SU-DHL-6 (cell line): ENCODE results near the gene DYDC2.

Experiments used
- EZH2phosphoT487 ChIP-seq: fragments of 200-600 bp; sonication (generic), shearing (Covaris generic); conservative IDR thresholded peaks from 2 replicates; pipeline ENCODE4 v1.6.1; 2018; ENCODE audit warnings: mild to moderate bottlenecking, antibody characterized with exemption, low read length, moderate library complexity, mixed read lengths
- TF ChIP-seq, protein P1 (sequence below): fragments of 200-600 bp; sonication (generic); IDR thresholded peaks from one replicate; pipeline ENCODE4 v1.5.1; 2017; ENCODE audit warnings: antibody characterized with exemption, mild to moderate bottlenecking, low read length, moderate library complexity; ENCODE audit not compliant: insufficient read depth, poor library complexity, severe bottlenecking

- TF ChIP-seq, protein P1, sequence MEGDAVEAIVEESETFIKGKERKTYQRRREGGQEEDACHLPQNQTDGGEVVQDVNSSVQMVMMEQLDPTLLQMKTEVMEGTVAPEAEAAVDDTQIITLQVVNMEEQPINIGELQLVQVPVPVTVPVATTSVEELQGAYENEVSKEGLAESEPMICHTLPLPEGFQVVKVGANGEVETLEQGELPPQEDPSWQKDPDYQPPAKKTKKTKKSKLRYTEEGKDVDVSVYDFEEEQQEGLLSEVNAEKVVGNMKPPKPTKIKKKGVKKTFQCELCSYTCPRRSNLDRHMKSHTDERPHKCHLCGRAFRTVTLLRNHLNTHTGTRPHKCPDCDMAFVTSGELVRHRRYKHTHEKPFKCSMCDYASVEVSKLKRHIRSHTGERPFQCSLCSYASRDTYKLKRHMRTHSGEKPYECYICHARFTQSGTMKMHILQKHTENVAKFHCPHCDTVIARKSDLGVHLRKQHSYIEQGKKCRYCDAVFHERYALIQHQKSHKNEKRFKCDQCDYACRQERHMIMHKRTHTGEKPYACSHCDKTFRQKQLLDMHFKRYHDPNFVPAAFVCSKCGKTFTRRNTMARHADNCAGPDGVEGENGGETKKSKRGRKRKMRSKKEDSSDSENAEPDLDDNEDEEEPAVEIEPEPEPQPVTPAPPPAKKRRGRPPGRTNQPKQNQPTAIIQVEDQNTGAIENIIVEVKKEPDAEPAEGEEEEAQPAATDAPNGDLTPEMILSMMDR = no peak
- TF ChIP-seq EZH2phosphoT487 = no peak
Observed at GRCh38 chr10:80408242-80409101, 51.9 kb downstream of the DYDC2 start, which contains the start of gene PRXL2A.
